OCI-LY1 (cell line): Measurements from ENCODE around the gene SLTM.

Source experiments
- H2AFZ ChIP-seq: fragments of 200-600 bp; sonication (generic), shearing (Covaris generic); 2 replicates; pipeline ENCODE4 v1.6.0; 2014; ENCODE audit warnings: antibody characterized with exemption, mild to moderate bottlenecking, low read length
- H3F3A ChIP-seq: fragments of 200-600 bp; sonication (generic), shearing (Covaris generic); 2 replicates; pipeline ENCODE4 v1.6.0; 2014; ENCODE audit warnings: mild to moderate bottlenecking, antibody characterized with exemption, low read length, moderate library complexity; ENCODE audit not compliant: insufficient read depth
- H3K27ac ChIP-seq: fragments of 200-600 bp; sonication (generic); 2 replicates; pipeline ENCODE4 v1.5.1; 2014; ENCODE audit warnings: low read length, mixed run types, mild to moderate bottlenecking, low read depth; ENCODE audit not compliant: poor library complexity, severe bottlenecking
- H3K27me3 ChIP-seq: fragments of 200-600 bp; sonication (generic); 2 replicates; pipeline ENCODE4 v1.6.0; 2014; ENCODE audit warnings: antibody characterized with exemption, mild to moderate bottlenecking, low read length, moderate library complexity; ENCODE audit not compliant: insufficient read depth
- H3K36me3 ChIP-seq: fragments of 200-600 bp; sonication (generic); 2 replicates; pipeline ENCODE4 v1.6.1; 2014; ENCODE audit warnings: mild to moderate bottlenecking, antibody characterized with exemption, low read length, moderate library complexity, mixed read lengths; ENCODE audit not compliant: insufficient read depth
- H3K4me1 ChIP-seq: fragments of 200-600 bp; sonication (generic); 2 replicates; pipeline ENCODE4 v1.5.1; 2014; ENCODE audit warnings: mild to moderate bottlenecking, low read length, moderate library complexity; ENCODE audit not compliant: insufficient read depth, severe bottlenecking
- H3K4me2 ChIP-seq: fragments of 200-600 bp; sonication (generic), shearing (Covaris generic); 2 replicates; pipeline ENCODE4 v1.6.1; 2014; ENCODE audit warnings: low read length
- H3K4me3 ChIP-seq: fragments of 200-600 bp; sonication (generic); 2 replicates; pipeline ENCODE4 v1.5.1; 2014; ENCODE audit warnings: low read length, low read depth, mild to moderate bottlenecking, mixed read lengths; ENCODE audit not compliant: poor library complexity, severe bottlenecking
- H3K79me2 ChIP-seq: fragments of 200-600 bp; shearing (Covaris generic); 2 replicates; pipeline ENCODE4 v1.6.1; 2016; ENCODE audit warnings: mixed run types, low read length, mixed read lengths; ENCODE audit not compliant: insufficient read depth
- H3K9ac ChIP-seq: fragments of 200-600 bp; sonication (generic), shearing (Covaris generic); 2 replicates; pipeline ENCODE4 v1.6.1; 2014; ENCODE audit warnings: mild to moderate bottlenecking, low read length, mixed read lengths
- H3K9me2 ChIP-seq: fragments of 200-600 bp; sonication (generic), shearing (Covaris generic); 2 replicates; pipeline ENCODE4 v1.6.1; 2014; ENCODE audit warnings: low read depth, mild to moderate bottlenecking, low read length, mixed read lengths
- H3K9me3 ChIP-seq: fragments of 200-600 bp; shearing (Covaris generic); 2 replicates; pipeline ENCODE4 v1.6.1; 2014; ENCODE audit warnings: low read length, mixed read lengths
- H4K20me1 ChIP-seq: fragments of 200-600 bp; sonication (generic), shearing (Covaris generic); 2 replicates; pipeline ENCODE4 v1.6.0; 2016; ENCODE audit warnings: mild to moderate bottlenecking, low read length; ENCODE audit not compliant: insufficient read depth
- CTCF ChIP-seq: fragments of 200-600 bp; sonication (generic), shearing (Covaris generic); IDR thresholded peaks from 2 replicates; pipeline ENCODE4 v1.5.1; 2017; ENCODE audit warnings: mild to moderate bottlenecking, antibody characterized with exemption, low read length, moderate library complexity, mixed read lengths
- EZH2 ChIP-seq: fragments of 200-600 bp; sonication (generic), shearing (Covaris generic); IDR thresholded peaks from 2 replicates; pipeline ENCODE4 v1.8.0; 2017; ENCODE audit warnings: borderline replicate concordance, mixed run types, mild to moderate bottlenecking, antibody characterized with exemption, low read length, moderate library complexity, mixed read lengths

Gene SLTM

GRCh38 chr15:58933281-58934113 is at the start of gene SLTM:
SLTM (minus strand) TSS chr15:58933679; CDS start chr15:58933565, 114 bp downstream.
- Histone ChIP-seq H2AFZ (peak within 1 kb of the TSS; percentile 46), H3K27ac (peak within 1 kb of the TSS; percentile 83), H3K36me3 (peaks cover 18% of the 10 kb centered on the region), H3K4me2 (peak within 1 kb of the TSS; percentile 97), H3K27me3 (no peaks in the 10 kb centered on the region), H3K9ac (peak within 1 kb of the TSS; percentile 98), H4K20me1 (no peaks in the 10 kb centered on the region), H3K9me3 (no peaks in the 10 kb centered on the region), H3K79me2 (peaks cover 45% of the 10 kb centered on the region), H3K4me3 (peak within 1 kb of the TSS; percentile 94), H3F3A (no peaks in the 10 kb centered on the region), H3K9me2 (no peaks in the 10 kb centered on the region), H3K4me1 (peaks cover 24% of the 10 kb centered on the region)
- peak; percentile 32; the same call in 1 of the 2 replicates for TF ChIP-seq CTCF
- no peak for TF ChIP-seq EZH2

- Histone ChIP-seq H3K36me3 (peaks cover 2% of the 10 kb centered on the region; the same call in 1 of the 2 replicates), H3F3A (no peaks in the 10 kb centered on the region), H3K9ac (no peak overlapping the region), H3K9me3 (no peaks in the 10 kb centered on the region), H3K27me3 (no peaks in the 10 kb centered on the region), H3K4me2 (no peak overlapping the region), H3K79me2 (peaks cover 7% of the 10 kb centered on the region), H3K9me2 (no peaks in the 10 kb centered on the region), H2AFZ (no peak overlapping the region; the same call in 1 of the 2 replicates), H3K4me3 (no peak overlapping the region), H3K27ac (no peak overlapping the region), H3K4me1 (peaks cover 38% of the 10 kb centered on the region), H4K20me1 (0 out of 2 replicates have a peak, but pooled peaks cover under 1% of the 10 kb centered on the region)
- TF ChIP-seq EZH2 (no peak), CTCF (no peak)
Measured at GRCh38 chr15:58983261-58983660, 49.8 kb upstream of the SLTM start.

GRCh38 chr15:58981808-58982475 is 48.5 kb upstream of the SLTM start:
- Histone ChIP-seq H3K4me2 (peak overlapping the region; percentile 31), H4K20me1 (no peaks in the 10 kb centered on the region), H3K9ac (peak overlapping the region; percentile 15; the same call in 1 of the 2 replicates), H3K27me3 (no peaks in the 10 kb centered on the region), H3K4me3 (no peak overlapping the region), H3K27ac (peak overlapping the region; percentile 45), H3K4me1 (peaks cover 34% of the 10 kb centered on the region), H3F3A (no peaks in the 10 kb centered on the region), H3K9me2 (no peaks in the 10 kb centered on the region), H2AFZ (peak overlapping the region; percentile 78), H3K9me3 (no peaks in the 10 kb centered on the region), H3K79me2 (no peaks in the 10 kb centered on the region), H3K36me3 (no peaks in the 10 kb centered on the region)
- TF ChIP-seq EZH2: no peak
